Stimulated activated CD4-positive, alpha-beta T cell treated with anti-CD3 and anti-CD28 coated beads, Interleukin-2, amount 100 ng/mL, for 24 hours (primary cell): Measurements from ENCODE around the gene ARL3.
"Not testable (repeated sequence)": the region's sequence is repeated elsewhere in the genome, so short reads cannot be mapped to it uniquely, and the experiment has no call there.

Experiments
- DNase-seq, 2 donors: peaks; one replicate each; pipeline ENCODE4 v3.0.0-alpha.2; 2020

Gene ARL3, protein sequence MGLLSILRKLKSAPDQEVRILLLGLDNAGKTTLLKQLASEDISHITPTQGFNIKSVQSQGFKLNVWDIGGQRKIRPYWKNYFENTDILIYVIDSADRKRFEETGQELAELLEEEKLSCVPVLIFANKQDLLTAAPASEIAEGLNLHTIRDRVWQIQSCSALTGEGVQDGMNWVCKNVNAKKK

DNA sequence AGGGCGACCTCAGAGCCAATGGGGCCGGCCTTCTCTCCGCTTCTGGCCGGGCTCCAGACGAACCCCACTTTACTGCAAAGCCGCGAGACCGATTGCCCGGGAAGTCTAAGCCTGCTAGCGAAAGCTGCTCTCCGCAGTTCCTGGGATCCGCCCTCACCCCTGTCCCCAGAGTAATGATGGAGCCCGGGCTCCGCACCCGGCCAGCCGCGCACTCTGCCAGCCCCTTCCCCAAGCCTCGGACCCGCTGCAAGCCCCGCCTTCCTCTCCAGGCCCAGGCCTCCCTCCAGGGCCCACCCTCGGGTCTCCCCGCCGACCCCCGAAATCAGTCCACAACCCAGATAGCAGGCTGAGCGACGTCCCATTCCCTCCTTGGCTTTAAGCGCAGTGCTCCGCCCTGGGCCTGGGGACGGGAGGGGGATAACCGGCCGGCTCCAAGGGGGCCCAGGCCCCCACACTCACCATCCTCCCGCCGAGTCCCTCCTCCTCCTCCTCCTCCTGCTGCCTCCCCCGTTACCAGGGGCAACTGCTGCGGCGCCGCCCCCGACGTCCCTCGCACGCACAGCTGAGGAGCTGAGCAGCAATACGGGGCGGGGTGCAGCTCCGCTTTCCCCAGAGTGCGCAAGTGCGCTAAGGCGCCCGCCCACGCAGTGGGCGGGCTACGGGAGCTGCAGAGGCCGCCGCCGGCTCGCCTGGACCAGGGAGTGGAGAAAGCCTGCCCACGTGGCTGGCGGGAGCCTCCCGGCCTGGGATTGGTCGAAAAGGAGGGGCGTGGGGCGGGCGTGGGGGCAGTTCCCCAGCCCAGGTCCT, at the start of gene ARL3:
TSS of gene ARL3 (minus strand) at position 584 of the 807 bp plus-strand sequence. CDS start at position 462, 122 bp downstream.
- DNase-seq, result peak; percentile 97 to 99

DNA sequence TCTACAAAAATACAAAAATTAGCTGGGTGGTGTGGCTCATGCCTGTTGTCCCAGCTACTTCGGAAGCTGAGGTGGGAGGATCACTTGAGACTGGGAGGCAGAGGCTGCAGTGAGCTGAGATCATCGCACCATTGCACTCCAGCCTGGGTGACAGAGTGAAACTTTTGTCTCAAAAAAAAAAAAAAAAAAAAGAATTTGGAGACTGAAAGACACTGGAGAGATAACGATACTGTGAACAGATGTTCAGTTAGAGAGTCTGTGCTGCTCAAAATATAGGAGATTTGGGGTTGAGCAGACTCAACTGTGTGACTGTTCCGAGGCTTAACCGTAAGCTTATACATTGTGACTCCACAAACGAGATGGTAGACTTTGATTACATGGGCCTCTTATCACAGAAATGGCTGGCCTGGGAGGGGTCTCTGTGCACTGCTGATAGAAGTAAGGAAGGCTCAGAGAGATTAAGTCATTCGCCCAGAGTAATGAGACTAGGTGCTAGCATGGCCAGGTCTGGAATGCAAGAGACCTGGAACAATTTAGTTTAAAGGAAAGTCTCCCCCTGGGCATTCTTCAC, 48.9 kb upstream of the ARL3 start:
- DNase-seq, result no peak

DNA sequence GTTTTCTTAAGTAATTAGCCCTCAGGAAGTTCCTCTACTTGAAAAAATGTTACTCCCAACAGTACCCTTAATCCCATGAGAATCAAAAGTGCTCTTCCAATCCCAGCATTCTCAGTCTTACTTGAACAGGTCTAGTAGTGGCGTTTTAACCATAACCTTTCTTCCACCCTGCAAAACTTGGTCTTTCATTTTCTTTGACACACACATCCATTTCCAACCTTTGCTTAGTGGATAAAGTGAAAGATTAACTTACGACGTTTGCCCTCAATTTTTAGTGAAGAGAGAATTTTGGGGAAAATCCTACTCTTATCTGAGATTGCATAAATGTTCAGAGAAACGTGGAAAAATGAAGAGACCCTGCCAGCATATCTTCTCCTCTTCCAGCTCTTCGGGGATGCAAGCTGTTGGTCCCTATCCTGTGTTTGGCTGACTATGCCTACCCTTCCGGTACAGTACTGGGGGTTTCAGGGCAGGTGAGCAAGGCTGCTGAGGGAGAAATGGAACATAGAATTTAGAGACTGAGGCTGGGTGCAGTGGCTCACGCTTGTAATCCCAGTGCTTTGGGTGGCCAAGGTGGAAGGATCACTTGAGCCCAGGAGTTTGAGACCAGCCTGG, 48.3 kb upstream of the ARL3 start:
- no peak for DNase-seq

DNA sequence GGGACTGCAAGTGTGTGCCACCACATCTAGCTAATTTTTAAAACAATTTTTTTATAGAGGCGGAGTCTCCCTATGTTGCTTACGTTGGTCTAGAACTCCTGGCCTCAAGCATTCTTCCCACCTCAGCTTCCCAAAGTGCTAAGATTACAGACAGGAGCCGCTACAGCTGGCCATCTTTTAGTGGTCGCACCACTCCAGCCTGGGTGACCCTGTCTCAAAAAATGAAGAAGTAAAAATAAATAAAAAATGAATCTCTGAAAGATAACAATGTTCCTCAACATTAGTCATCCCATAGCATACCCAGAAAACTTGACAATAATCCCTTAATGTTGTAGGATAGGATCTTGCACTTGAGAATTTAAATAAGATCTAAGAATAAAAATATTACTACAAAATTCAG, 47.8 kb upstream of the ARL3 start:
- DNase-seq, result no peak

DNA sequence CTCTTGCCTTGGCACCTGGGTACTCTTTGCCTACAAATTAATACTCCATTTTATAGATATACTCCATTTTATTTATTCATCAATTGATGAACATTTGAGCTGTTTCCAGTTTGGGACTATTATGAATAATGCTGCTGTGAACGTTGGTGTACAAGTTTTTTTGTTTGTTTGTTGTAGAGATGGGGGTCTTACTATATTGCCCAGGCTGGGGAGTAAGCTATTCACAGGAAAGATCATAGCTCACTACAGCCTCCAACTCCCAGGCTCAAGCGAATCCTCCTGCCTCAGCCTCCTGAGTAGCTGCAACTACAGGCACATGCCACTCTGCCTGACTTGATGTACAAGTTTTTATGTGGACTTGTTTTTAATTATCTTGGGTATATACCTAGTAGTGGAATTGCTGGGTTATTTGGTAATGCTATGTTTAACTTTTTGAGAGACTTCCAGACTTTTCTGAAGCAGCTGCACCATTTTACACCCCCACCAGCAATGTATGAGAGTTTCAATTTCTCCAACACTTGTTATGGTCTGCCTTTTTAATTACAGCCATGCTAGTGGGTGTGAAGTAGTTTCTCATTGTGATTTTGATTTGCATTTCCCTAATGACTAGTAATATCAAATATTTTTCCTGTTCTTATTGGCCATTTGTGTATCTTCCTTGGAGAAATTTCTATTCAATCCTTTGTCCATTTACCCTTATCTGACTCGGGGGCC, 45.5 kb upstream of the ARL3 start:
- no peak for DNase-seq

DNA sequence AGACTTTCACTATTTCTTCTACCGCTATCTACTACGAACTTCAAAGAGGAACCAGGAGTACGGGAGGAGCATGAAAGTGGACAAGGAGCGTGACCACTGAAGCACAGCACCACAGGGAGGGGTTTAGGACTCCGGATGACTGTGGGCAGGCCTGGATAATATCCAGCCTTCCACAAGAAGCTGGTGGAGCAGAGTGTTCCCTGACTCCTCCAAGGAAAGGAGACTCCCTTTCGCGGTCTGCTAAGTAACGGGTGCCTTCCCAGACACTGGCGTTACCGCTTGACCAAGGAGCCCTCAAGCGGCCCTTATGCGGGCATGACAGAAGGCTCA, 44.7 kb upstream of the ARL3 start:
- not testable (repeated sequence) for DNase-seq

DNA sequence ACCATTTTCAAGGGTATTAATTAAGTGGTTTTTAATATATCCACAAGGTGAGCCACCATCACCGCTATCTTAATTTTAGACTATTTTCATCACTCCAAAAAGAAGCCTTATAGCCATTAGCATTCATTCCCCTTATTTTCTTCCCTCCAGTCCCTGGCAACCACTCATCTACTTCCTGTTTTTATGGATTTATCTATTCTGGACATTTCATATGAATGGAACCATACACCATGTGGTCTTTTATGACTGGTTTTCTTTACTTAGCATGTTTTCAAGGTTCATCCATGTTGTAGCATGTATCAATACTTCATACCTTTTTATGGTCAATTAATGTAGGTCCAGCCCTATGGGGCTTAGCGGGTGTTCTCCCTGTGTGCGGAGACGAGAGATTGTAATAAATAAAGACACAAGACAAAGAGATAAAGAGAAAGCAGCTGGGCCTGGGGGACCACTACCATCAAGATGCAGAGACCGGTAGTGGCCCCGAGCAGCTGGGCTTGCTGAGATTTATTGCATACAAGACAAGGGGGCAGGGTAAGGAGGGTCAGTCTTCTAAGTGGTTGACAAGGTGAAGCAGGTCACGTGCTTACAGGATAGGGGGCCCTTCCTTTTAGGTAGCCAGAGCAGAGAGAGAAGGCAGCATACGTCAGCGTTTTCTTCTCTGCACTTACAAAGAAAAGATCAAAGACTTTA, 44.2 kb upstream of the ARL3 start:
- no peak for DNase-seq

DNA sequence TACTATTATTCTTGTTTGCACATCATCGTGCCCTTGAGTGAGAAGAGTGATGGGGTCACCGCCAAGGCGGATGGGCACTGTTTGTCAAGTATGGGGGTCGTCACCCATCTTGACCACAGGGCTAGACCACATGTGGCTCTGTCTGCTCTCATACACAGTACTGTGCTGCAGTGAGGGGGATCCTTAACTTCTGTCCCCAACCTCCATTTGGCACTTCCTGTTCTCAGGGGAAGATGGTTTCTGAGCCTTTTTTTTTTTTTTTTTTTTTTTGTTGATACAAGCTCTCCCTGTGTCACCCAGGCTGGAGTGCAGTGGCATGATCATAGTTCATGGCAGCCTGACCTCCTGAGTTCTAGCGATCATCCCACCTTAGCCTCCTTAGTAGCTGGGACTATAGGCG, 43.1 kb upstream of the ARL3 start:
- DNase-seq, result no peak

DNA sequence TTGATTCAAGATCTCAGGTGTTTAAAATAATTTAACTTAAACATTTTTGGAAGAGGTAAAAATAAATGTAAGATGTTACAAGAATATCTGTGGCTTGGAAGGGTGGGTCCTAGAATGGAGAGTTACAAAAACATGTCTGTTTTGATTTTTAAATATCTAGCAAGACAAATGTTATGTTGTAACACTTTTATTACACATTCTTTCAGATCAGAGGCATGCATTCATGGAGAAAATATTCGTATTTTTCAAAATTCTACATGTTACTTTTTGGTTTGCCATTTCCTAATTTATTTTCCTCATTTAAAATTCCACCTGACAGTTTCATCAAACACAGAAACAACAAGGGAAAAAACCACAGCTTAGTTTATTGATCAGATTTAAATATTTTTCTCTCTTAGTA, 39.5 kb upstream of the ARL3 start:
- DNase-seq, result no peak

DNA sequence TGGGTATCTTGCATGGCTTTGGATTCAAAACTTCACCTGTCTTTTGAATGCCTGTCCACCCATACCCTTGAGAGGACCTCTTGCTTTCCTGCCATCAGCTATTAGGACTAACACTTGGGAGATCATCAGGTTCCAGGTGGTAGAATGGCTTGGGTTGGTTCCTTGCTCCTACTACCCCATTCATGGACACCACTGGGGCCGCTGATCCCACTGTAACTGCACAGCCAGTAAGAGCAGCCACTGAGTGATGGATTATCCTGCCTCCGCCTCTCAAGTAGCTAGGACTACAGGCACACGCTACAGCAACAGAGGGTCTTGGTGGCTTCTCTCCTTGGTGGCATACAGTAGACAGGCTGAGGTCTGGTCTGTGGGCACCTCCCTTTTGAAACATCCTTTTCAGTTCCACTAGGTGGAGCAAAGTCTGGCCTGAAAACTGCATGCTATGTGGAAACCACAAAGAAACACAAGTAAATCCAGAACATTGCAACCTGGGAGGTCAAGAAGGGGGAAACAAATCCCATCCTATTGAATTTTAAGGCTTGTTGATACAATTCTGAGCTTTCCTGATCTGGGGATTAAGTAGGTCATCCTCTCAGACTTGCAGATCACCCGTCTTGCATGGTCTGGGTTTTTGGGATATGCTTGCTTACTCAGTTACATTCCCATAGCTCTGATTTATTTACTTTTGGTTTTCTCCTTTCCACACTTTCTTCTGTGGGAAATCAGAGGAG, 38.9 kb upstream of the ARL3 start:
- DNase-seq, result no peak

DNA sequence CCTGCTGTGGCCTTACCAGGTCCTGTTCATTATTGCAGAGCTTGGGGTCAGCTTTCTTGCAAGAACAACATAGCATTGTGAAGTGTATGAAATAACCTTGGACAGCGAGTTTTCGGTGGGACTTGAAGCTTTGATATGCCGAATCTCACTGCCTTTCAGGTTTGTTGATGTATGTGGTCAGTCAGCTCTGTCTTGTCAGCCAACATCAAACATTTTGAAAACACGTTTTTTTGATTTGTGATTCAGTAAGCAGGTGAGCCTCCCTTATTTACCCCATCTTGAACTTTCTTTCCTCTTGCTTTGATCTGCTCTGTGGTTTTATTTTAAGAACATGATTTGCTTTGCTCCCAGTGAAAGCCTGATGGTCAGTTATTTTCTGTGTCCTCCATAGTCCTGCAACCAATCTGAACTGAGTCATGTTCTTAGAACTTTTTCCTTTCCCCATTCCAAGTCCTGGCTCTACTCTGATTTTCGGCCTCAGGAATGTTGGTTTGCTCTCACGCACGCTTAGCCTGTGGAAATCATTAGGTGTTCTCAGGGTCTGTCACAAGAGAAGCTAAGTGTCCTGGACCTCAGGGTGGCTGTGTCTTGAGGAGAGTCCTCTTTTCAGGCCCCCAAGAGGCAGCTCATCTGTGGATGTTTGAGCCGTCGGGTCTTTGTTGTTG, 38.2 kb upstream of the ARL3 start:
- DNase-seq, result no peak

DNA sequence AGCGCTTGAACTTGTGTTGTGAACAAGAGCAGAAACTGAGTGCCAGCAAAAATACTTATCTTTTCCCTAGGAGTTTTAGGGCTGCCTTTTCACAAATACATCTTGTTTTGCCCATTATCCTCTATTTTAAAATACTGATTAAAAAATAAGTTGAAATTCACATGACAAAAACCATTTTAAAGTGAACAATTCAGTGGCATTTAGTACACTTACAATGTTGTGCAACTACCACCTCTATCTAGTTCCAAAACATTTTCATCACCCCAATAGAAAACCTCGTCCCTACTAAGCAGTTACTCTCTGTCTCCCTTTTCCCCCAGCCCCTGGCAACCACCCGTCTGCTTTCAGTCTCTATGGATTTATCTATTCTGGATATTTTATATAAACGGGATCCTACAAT, 31.0 kb upstream of the ARL3 start:
- DNase-seq, result no peak

DNA sequence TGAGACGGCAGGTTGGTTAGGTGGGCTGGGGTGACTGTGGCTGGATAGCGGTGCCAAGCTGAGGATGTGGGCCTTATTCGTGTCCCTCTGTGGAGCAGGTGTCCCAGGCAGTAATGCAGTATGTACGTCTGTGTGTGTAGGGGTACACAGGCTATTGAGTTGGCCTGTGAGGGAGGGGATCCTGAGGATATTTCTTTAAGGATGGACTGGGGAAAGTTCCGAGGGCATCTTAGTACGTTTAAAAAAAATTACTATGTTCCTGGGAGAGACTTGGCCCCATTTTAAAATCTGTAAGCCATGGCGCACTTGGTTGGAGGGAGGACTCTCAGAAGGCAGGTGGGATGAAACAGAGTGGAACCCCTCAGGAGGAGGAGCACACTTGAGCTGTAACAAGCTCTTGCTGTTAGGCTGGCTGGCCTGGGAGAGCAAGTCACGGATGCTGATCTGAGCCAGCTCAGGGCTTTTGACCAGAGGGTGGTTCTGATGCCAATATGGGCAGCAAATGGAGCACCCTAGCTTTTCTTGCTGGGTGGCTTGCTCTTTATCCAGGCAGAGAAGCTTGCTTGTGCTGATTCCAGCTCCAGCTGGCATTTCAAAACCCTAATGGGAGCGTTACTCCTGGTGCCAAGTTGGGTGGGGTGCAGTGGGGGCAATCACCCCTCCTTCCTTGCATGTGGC, 30.3 kb upstream of the ARL3 start:
- peak in 1 of 2 donors; percentile 24 for DNase-seq

DNA sequence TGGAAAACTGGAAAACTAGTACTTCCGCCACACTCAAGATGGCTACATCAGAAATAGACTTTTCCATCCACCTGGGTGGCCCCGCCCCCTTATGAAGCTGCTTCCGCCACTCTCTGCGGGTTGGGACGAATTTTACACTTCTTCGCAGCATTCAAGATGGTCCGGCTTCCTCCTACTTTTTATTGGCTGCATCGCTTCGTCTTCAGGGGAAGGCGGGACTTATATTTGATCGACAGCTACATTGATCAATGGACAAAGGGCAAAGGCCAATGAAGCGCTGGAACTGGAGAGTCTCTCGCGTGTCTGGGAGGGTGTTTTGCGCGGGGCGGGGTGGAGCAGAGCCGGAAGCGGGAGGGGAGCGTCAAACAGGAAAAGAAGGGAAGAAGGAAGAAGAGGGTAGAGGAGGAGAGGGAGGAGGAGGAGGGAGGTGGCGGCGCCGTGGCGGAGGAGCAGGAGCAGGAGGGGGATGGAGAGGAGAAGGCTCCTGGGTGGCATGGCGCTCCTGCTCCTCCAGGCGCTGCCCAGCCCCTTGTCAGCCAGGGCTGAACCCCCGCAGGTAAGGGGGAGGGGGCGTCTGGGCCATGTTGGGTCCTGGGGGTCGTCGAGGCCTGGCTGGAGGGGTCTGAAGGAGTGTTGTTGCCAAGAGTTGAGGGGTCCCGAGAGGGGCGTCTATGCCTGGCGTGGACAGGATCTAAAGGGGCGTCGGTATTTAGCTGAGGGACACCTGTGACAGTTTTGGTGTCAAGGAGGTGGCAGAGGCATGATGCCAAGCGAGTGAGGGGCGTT, 29.6 kb upstream of the ARL3 start, which contains the start of gene WBP1L:
TSS of gene WBP1L (plus strand) at position 361 of the 786 bp plus-strand sequence. CDS start at position 467, 106 bp downstream.
- peak; percentile 92 to 96 for DNase-seq

DNA sequence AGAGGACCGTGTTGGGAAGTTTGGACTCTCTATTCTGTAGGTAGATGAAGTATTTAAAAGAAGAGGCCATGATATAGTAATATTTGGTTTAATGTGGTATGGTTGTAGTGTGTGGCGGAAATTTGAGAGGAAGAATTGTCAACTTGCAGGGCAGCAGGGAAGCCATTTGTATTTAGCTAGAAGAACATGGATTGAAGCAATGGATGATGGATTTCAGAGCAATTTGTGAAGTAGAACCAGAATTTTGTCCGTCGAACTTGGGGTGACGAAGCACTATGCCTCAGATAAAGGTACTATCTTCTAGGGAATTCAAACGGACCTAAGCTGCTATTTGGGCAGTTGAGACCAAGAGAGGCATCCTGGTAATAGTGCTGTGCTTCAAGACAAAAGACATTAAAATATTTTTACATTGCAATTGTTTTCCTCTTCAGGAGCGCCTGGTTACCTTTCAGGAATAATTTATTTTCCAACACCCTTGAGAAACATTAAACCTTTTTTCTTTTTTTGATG, 28.9 kb upstream of the ARL3 start:
- no peak for DNase-seq

DNA sequence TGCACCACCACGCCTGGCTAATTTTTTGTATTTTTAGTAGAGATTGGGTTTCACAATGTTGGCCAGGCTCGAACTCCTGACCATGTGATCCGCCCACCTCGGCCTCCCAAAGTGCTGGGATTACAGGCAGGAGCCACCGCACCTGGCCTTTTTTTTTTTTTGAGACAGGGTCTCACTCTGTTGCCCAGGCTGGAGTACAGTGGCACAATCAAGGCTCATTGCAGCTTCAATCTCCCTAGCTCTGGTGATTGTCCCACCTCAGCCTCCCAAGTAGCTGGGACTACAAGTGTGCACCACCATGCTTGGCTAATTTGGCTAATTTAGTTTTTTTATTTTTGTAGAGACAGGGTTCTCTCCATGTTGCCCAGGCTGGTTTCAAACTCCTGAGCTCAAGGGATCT, 28.1 kb upstream of the ARL3 start:
- DNase-seq, result not testable (repeated sequence)

DNA sequence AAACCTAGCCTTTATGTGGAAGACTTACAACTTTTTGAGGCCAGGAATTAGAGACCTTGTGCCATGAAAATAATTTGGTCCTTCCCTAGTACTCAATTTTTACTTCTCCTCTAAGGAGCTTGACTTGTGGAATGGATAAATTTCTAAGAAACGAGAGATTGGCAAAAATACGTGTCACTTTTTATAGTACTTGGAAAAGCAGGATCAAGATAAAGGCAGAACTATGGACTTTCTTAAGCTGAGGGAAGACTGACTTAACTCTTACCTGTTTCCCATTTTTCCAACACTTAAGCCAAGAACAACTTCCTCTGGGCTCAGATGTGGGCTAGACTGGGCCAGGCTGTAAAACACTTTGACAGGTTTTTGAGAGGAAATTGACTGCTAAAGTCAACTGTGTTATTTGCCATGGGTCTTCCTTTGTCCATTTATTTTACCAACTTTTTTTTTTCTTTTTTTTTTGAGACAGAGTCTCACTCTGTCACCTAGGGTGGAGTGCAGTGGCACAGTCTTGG, 27.6 kb upstream of the ARL3 start:
- no peak for DNase-seq

DNA sequence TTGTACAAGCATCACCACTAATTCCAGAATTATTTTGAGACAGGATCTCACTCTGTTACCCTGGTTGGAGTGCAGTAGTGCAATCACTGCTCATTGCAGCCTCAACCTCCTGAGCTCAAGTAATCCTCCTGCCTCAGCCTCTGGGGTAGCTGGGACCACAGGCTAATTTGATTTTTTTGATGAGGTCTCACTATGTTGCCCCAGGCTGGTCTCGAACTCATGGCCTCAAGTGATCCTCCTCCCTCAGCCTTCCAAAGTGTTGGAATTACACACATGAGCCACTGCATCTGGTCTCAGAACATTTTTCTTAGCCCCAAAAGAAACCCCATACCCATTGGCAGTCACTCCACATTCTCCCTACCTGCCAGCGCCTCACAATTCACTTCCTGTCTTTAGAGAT, 26.0 kb upstream of the ARL3 start:
- DNase-seq, result no peak

DNA sequence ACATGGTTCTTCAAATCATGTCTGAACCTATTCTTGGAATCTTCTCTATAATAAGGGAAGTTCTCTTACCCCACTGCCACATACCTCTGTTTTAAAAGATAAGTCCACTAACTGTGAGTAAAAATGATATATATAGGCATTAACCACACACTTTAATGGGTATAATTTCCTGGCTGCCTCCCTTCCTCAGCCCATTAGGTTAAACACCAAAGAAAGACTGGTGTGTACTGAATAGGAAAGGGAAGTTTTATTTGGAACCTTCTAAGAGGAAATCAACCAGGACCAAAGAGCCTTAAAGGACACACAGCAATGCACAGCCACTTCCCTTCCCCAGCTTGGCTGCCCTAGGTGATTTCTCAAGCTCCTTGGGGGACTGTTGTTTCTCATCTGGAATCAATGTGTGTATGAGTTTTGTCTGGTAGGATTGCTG, 24.5 kb upstream of the ARL3 start:
- no peak for DNase-seq
